Stomach smooth muscle (tissue), 2 donors: Measurements from ENCODE around the gene WFDC1.

Experiments
- H3K27ac ChIP-seq: one replicate; pipeline ENCODE4 v1.7.0; 2013; ENCODE audit warnings: mild to moderate bottlenecking, low read length, inconsistent platforms
- H3K27me3 ChIP-seq, 2 donors: one replicate each; pipeline ENCODE4 v1.7.0; 2013; ENCODE audit warnings: low read length in 2 of 2; ENCODE audit not compliant: insufficient read depth in 2 of 2, control insufficient read depth in 1 of 2
- H3K36me3 ChIP-seq, 2 donors: one replicate each; pipeline ENCODE4 v1.7.0; 2013; ENCODE audit warnings: low read length in 2 of 2; ENCODE audit not compliant: control insufficient read depth in 2 of 2, insufficient read depth in 2 of 2
- H3K4me1 ChIP-seq: one replicate; pipeline ENCODE4 v1.7.0; 2013; ENCODE audit warnings: low read length; ENCODE audit not compliant: control insufficient read depth, insufficient read depth
- H3K4me3 ChIP-seq, 2 donors: one replicate each; pipeline ENCODE4 v1.7.0; 2013; ENCODE audit warnings: low read length in 2 of 2
- H3K9ac ChIP-seq, 2 donors: one replicate each; pipeline ENCODE4 v1.7.0; 2013; ENCODE audit warnings: low read length in 2 of 2, mild to moderate bottlenecking in 1 of 2
- H3K9me3 ChIP-seq, 2 donors: one replicate each; pipeline ENCODE4 v1.7.0; 2013; ENCODE audit warnings: low read length in 2 of 2; ENCODE audit not compliant: control insufficient read depth in 2 of 2
- donor health status: healthy.
- donor health status: Pancreatic carcinoma.

Gene WFDC1

DNA sequence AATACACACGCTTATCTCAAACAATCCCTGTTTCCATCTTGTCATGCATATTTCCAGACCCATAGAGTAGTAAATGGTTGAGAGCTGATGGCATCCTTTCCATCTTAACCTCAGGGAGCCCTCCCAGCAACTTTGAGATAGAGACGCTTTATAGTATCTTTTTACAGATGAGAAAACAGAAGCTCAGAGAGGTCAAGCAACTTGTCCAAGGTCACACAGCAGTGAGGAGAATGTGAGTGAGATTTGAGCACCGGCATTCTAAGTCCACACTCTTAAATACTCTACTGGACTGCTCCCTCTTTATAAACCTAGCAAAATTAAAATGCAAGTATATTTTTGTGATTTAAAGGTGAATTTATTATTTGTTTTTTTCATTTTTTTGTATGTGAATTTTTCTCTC is 35.0 kb upstream of the WFDC1 start:
- H3K4me1 ChIP-seq: no peaks in the 10 kb centered on the region
- no peak overlapping the region for H3K9ac ChIP-seq
- H3K27me3 ChIP-seq: peaks cover 6 to 15% of the 10 kb centered on the region in 2 donors
- no peak overlapping the region for H3K4me3 ChIP-seq
- H3K27ac ChIP-seq: no peak overlapping the region
- peaks cover 0 to 9% of the 10 kb centered on the region in 2 donors for H3K9me3 ChIP-seq
- no peaks in the 10 kb centered on the region for H3K36me3 ChIP-seq

DNA sequence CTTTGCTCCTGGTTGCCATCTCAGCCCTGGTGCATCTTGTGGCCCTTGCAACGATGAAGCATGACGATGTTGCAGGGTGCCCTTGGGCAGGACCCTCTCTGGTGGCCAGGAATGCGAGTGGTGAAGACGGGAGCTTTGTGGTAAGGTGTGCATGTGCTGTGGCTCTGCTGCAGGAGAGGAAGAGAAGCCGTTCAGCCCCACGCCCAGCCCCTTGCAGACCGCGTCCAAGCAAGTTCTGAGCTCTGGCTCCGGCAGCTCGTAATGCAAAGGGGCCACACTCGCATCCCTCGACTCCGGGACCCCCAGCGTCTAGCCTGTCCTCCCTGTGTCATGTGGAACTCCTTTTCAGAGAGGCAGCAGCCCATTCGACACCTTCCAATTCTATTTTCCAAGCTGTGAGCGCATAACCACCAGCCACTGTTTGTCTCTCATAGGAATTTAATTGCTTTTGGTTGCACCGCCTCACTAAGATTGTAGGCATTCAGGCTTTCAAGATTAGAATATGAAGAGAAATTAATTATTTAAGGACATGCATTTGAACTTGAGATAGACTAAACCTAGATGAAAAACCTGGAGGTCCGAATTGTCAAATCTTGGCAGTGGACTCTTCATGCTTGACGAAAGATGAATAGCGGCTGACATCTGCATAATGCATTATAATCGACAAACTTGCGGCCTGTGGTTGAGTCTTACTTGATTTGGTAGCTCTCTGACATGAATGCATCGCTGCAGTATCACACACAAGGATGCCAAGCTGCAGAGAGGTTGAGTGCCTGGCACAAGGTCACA is 33.7 kb upstream of the WFDC1 start:
- Histone ChIP-seq H3K36me3 (no peaks in the 10 kb centered on the region), H3K4me1 (no peaks in the 10 kb centered on the region), H3K9me3 (peaks cover 0 to 4% of the 10 kb centered on the region in 2 donors), H3K27me3 (peaks cover 6 to 15% of the 10 kb centered on the region in 2 donors), H3K27ac (no peak overlapping the region), H3K4me3 (no peak overlapping the region), H3K9ac (no peak overlapping the region)

- no peak overlapping the region for H3K27ac ChIP-seq
- H3K9ac ChIP-seq: no peak overlapping the region
- peaks cover 0 to 4% of the 10 kb centered on the region in 2 donors for H3K9me3 ChIP-seq
- H3K4me3 ChIP-seq: no peak overlapping the region
- peaks cover 6 to 12% of the 10 kb centered on the region in 2 donors for H3K27me3 ChIP-seq
- no peaks in the 10 kb centered on the region for H3K4me1 ChIP-seq
- H3K36me3 ChIP-seq: no peaks in the 10 kb centered on the region
Observed at GRCh38 chr16:84262031-84262430, 32.6 kb upstream of the WFDC1 start.

DNA sequence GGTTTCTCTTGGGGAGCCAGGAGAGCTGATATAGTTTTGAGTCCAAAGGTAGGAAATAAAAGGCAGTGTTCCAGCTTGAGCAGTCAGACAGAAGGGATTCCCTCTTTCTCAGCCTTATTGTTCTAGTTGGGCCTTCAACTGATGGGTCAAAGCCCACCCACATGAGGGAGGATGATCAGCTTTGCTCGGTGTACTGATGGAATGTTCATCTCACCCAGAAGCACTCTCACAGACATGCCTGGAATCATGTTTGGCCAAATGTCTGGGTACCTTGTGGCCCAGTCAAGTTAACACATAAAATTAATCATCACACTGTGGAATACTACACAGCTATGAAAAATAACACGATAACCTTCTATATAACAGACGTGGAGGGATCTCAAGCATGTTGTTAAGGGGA is 31.7 kb upstream of the WFDC1 start:
- no peak overlapping the region for H3K9ac ChIP-seq
- no peak overlapping the region for H3K4me3 ChIP-seq
- no peaks in the 10 kb centered on the region for H3K4me1 ChIP-seq
- H3K36me3 ChIP-seq: no peaks in the 10 kb centered on the region
- H3K9me3 ChIP-seq: peaks cover 0 to 4% of the 10 kb centered on the region in 2 donors
- peaks cover 6 to 13% of the 10 kb centered on the region in 2 donors for H3K27me3 ChIP-seq
- H3K27ac ChIP-seq: no peak overlapping the region

DNA sequence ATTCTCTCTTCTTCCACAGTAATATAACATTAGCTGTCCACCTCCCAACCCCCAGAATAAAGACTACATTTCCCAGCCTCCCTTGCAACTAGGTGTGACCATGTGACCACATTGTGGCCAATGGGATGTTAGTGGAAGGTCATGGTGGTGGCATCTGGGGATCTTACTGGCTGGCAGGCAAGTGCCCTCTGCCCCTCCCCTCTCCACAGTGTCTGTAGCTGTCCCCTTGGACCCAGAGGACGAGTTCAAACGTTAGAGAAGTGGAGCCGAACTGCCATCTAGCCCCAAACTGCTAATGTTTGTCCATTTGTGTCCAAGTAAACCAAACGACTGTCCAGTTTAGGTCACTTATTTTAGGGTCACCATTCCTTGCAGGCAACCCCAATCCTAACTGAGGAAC is 28.2 kb upstream of the WFDC1 start:
- peaks cover 6 to 10% of the 10 kb centered on the region in 2 donors for H3K27me3 ChIP-seq
- H3K9me3 ChIP-seq: no peaks in the 10 kb centered on the region
- no peak overlapping the region for H3K4me3 ChIP-seq
- no peak overlapping the region for H3K27ac ChIP-seq
- H3K9ac ChIP-seq: no peak overlapping the region
- H3K36me3 ChIP-seq: no peaks in the 10 kb centered on the region
- H3K4me1 ChIP-seq: no peaks in the 10 kb centered on the region

- H3K4me1 ChIP-seq: no peaks in the 10 kb centered on the region
- no peaks in the 10 kb centered on the region for H3K9me3 ChIP-seq
- no peaks in the 10 kb centered on the region for H3K36me3 ChIP-seq
- no peak overlapping the region for H3K4me3 ChIP-seq
- peaks cover 6 to 9% of the 10 kb centered on the region in 2 donors for H3K27me3 ChIP-seq
- H3K27ac ChIP-seq: no peak overlapping the region
- no peak overlapping the region for H3K9ac ChIP-seq
Observed at GRCh38 chr16:84267380-84267779, 27.3 kb upstream of the WFDC1 start.

GRCh38 chr16:84268291-84269040 is 26.2 kb upstream of the WFDC1 start:
- Histone ChIP-seq H3K4me1 (no peaks in the 10 kb centered on the region), H3K27me3 (peaks cover 3 to 7% of the 10 kb centered on the region in 2 donors), H3K4me3 (no peak overlapping the region), H3K9ac (no peak overlapping the region), H3K9me3 (no peaks in the 10 kb centered on the region), H3K36me3 (no peaks in the 10 kb centered on the region), H3K27ac (no peak overlapping the region)

- no peak overlapping the region for H3K4me3 ChIP-seq
- H3K27me3 ChIP-seq: peaks cover 3 to 10% of the 10 kb centered on the region in 2 donors
- no peaks in the 10 kb centered on the region for H3K9me3 ChIP-seq
- H3K4me1 ChIP-seq: no peaks in the 10 kb centered on the region
- H3K36me3 ChIP-seq: no peaks in the 10 kb centered on the region
- no peak overlapping the region for H3K9ac ChIP-seq
- H3K27ac ChIP-seq: no peak overlapping the region
Observed at GRCh38 chr16:84270071-84270470, 24.6 kb upstream of the WFDC1 start.

GRCh38 chr16:84270531-84270930 is 24.1 kb upstream of the WFDC1 start:
- H3K27ac ChIP-seq: no peak overlapping the region
- peaks cover 5 to 10% of the 10 kb centered on the region in 2 donors for H3K27me3 ChIP-seq
- no peaks in the 10 kb centered on the region for H3K36me3 ChIP-seq
- H3K9me3 ChIP-seq: no peaks in the 10 kb centered on the region
- H3K4me3 ChIP-seq: no peak overlapping the region
- H3K4me1 ChIP-seq: no peaks in the 10 kb centered on the region
- no peak overlapping the region for H3K9ac ChIP-seq

- Histone ChIP-seq H3K9me3 (no peaks in the 10 kb centered on the region), H3K4me1 (no peaks in the 10 kb centered on the region), H3K4me3 (no peak overlapping the region), H3K27ac (no peak overlapping the region), H3K36me3 (no peaks in the 10 kb centered on the region), H3K27me3 (peaks cover 5 to 10% of the 10 kb centered on the region in 2 donors), H3K9ac (no peak overlapping the region)
Observed at GRCh38 chr16:84271037-84271436, 23.6 kb upstream of the WFDC1 start.

DNA sequence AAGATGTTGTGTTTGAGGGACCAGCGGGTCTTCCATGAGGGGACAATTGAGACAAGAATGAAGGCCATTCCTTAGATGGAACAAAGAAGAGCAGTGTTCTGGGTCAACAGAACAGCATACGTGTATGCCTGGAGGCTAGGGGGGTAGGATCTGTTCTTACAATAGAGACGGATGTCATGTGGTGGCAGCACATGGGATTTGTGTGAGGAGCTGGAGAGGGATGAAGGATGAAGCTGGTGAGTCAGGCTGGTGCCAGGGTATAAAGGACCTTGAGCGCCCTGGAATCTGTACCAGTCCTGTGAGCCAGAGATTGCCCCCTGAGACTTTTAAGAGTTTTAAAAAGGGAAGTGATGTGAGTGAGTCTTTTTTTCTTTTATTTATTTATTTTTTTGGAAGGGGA is 22.8 kb upstream of the WFDC1 start:
- no peaks in the 10 kb centered on the region for H3K9me3 ChIP-seq
- peaks cover 5 to 10% of the 10 kb centered on the region in 2 donors for H3K27me3 ChIP-seq
- H3K4me1 ChIP-seq: no peaks in the 10 kb centered on the region
- no peak overlapping the region for H3K9ac ChIP-seq
- H3K4me3 ChIP-seq: no peak overlapping the region
- no peak overlapping the region for H3K27ac ChIP-seq
- H3K36me3 ChIP-seq: no peaks in the 10 kb centered on the region
